Gastrocnemius medialis (tissue), 4 donors: ENCODE measurements around the gene CNIH4. TPM values are rescaled to one million over a fixed set of nuclear protein-coding genes. Genes with fewer than 3 reads are reported as not detected.

Source experiments
- ATAC-seq, 2 donors: fragments of 150-250 bp; one replicate each; pipeline ENCODE4 v1.9.1; 2016
- DNase-seq, 2 donors: peaks; one replicate each; pipeline ENCODE4 v3.0.0-alpha.2; 2019
- H3K27ac ChIP-seq, 4 donors: fragments of 200-600 bp; sonication (generic); 1 replicate in 1 of 4; 2 replicates in 3 of 4; pipeline ENCODE4 v1.5.1; 2016 to 2018; ENCODE audit warnings: mild to moderate bottlenecking in 2 of 4, moderate library complexity in 1 of 4
- H3K27me3 ChIP-seq, 3 donors: fragments of 200-600 bp; sonication (generic) in 2 of 3; 1 replicate in 1 of 3; 2 replicates in 2 of 3; pipeline versions ENCODE4 v1.5.1 to v1.6.0; 2016 to 2019; ENCODE audit warnings: mild to moderate bottlenecking in 1 of 3, moderate library complexity in 1 of 3
- H3K36me3 ChIP-seq, 2 donors: fragments of 200-600 bp; sonication (generic) in 1 of 2; one replicate each; pipeline ENCODE4 v1.5.1; 2017 to 2018
- H3K4me1 ChIP-seq, 2 donors: fragments of 200-600 bp; sonication (generic) in 1 of 2; one replicate each; pipeline ENCODE4 v1.5.1; 2016 to 2017; ENCODE audit warnings: mild to moderate bottlenecking in 2 of 2
- H3K4me3 ChIP-seq, 4 donors: fragments of 200-600 bp; sonication (generic) in 3 of 4; 1 replicate in 1 of 4; 2 replicates in 3 of 4; pipeline ENCODE4 v1.5.1; 2016 to 2019; ENCODE audit warnings: mild to moderate bottlenecking in 2 of 4
- H3K9me3 ChIP-seq, 3 donors: fragments of 200-600 bp; sonication (generic) in 2 of 3; 1 replicate in 1 of 3; 2 replicates in 2 of 3; pipeline ENCODE4 v1.5.1; 2016 to 2019
- POLR2A ChIP-seq, 2 donors: fragments of 450-650 bp; IDR thresholded peaks; one replicate each; pipeline ENCODE4 v1.6.1; 2017; ENCODE audit warnings: antibody characterized with exemption in 2 of 2, mild to moderate bottlenecking in 2 of 2, moderate library complexity in 2 of 2
- in situ Hi-C, 4 donors: fragments of 200-750 bp; cut with MboI; loops; one replicate each; pipeline versions ENCODE4 v1.15.0 to v1.8.0; 2017; ENCODE audit warnings: low sequenced_read_pairs in 4 of 4
- intact Hi-C: fragments of 100-400 bp; cut with DNase I; formaldehyde crosslinking; loops from one replicate; pipeline ENCODE4 v1.15.1; 2023; ENCODE audit warnings: low total_unique reads
- total RNA-seq, 4 donors: library from RNA; depleted of rRNA; stranded (reverse); fragments of >200 nt; gene quantifications; one replicate each; pipeline versions ENCODE4 v1.1.0 to v1.2.3, GENCODE V29; 2016
- TF ChIP-seq, protein P1 (sequence below), 5 experiments: fragments of 450-650 bp in 3 of 5; fragments of 200-600 bp in 2 of 5; sonication (generic) in 2 of 5; IDR thresholded peaks in 4 of 5; conservative IDR thresholded peaks in 1 of 5; 1 replicate in 4 of 5; 2 replicates in 1 of 5; pipeline ENCODE4 v1.5.1; 2016 to 2019; ENCODE audit warnings: antibody characterized with exemption in 5 of 5, mild to moderate bottlenecking in 3 of 5, moderate library complexity in 3 of 5

CNIH4 gene
- total RNA-seq, 4 donors from 2014 or later: 24.5 to 58.5 (median 39.1) TPM

DNA sequence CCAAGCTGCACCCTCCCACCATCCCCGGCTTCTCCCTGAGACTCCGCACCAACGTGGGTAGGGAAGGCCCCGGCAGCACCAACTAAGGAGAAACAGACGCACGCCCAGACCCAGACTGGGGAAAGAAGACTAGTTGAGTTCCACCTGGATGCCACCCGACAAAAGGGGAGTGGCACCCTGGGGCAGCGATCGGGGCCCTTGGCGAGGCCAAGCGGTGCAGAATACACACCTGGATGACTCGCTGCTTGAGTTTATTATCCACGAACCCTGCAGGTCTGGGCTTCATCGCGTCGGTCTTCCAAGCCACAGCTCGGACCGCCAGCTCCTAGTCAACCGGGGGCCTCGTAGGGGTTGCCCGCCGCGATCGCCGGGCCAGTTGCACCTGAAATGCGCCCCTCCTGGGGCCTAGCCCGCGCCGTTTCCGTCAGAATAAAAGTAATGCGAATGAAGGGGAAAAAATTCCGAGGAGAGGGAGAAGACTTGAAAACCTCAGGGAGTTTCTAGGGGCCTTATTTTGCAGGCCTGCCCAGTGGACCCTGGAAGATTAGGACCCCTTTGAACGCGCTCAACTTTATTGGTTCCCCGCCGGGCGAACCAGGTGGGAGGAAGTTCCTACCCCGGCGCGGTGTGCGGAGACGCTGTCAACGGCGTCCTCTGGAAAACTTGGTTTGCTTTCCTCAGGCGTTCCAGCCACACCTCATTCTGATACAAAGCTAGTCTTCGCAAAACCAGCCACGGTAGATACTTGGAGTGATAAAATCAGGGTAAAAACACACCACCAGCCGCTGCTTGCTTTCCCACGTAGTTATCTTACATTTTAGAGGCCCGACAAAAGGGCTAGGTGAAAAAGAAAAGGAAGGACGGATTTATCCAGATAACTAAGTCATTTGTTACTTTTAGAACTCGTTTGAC lies 26.6 kb upstream of the CNIH4 start, which contains the start of gene NVL:
Gene NVL, minus strand, starts transcription at position 331 of the 912 bp plus-strand sequence. Its CDS starts 45 bp downstream, at position 286.
- Histone ChIP-seq H3K27me3 (no peaks in the 10 kb centered on the region), H3K27ac (peak within 1 kb of the TSS; percentile 87 to 95 (median 91)), H3K9me3 (no peaks in the 10 kb centered on the region), H3K4me1 (peaks cover 17 to 19% of the 10 kb centered on the region in 2 donors), H3K36me3 (peaks cover 0 to 9% of the 10 kb centered on the region in 2 donors), H3K4me3 (peak within 1 kb of the TSS; percentile 87 to 96 (median 89))
- peak; percentile 50 to 53 for TF ChIP-seq POLR2A (IDR thresholded peaks at IDR 0.05)
- TF ChIP-seq, protein P1, sequence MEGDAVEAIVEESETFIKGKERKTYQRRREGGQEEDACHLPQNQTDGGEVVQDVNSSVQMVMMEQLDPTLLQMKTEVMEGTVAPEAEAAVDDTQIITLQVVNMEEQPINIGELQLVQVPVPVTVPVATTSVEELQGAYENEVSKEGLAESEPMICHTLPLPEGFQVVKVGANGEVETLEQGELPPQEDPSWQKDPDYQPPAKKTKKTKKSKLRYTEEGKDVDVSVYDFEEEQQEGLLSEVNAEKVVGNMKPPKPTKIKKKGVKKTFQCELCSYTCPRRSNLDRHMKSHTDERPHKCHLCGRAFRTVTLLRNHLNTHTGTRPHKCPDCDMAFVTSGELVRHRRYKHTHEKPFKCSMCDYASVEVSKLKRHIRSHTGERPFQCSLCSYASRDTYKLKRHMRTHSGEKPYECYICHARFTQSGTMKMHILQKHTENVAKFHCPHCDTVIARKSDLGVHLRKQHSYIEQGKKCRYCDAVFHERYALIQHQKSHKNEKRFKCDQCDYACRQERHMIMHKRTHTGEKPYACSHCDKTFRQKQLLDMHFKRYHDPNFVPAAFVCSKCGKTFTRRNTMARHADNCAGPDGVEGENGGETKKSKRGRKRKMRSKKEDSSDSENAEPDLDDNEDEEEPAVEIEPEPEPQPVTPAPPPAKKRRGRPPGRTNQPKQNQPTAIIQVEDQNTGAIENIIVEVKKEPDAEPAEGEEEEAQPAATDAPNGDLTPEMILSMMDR (IDR thresholded peaks at IDR 0.05 in 4 of 5, conservative IDR thresholded peaks at IDR 0.05 in 1 of 5): no peak
- peak; percentile 78 to 82 for DNase-seq
- intact Hi-C loops (loop anchor here (1.0 kb wide), 3 partner anchors 26 to 217 kb away; partner anchors contain the start of gene CNIH4), in situ Hi-C loops (loop anchor here (10.0 to 25.0 kb wide), 5 partner anchors 125 to 218 kb away; partner anchors contain the start of gene FBXO28 (in 4 of the 4))
- ATAC-seq: peak; percentile 96 to 97

DNA sequence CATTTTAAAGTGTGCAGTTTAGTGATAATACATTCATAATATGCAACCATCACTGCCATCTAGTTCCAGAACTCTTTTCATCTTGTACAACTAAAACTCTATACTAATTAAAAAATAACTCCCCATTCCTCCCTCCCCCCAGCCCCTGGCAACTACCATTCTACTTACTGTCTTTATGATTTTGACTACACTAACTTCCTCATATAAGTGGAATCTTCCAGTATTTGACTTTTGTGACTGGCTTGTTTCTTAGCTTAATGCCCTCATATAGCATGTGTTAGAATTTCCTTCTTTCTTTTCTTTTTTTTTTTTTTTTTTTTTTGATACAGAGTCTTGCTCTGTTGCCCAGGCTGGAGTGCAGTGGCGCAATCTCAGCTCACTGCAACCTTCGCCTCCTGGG lies 25.4 kb upstream of the CNIH4 start:
- Histone ChIP-seq H3K9me3 (no peaks in the 10 kb centered on the region), H3K36me3 (peaks cover 0 to 4% of the 10 kb centered on the region in 2 donors), H3K27ac (peak overlapping the region; percentile 87 to 95 (median 91)), H3K4me3 (peak overlapping the region in 1 of 4 donors; percentile 89), H3K4me1 (peaks cover 17 to 19% of the 10 kb centered on the region in 2 donors), H3K27me3 (no peaks in the 10 kb centered on the region)
- in situ Hi-C loops (loop anchor here in 3 of 4 donors (10.0 to 25.0 kb wide), 4 partner anchors 123 to 219 kb away; partner anchors contain the start of gene FBXO28 (in 2 of the 3)), intact Hi-C loops (no loop called here)
- DNase-seq (no peak), ATAC-seq (no peak)
- TF ChIP-seq, protein P1 (IDR thresholded peaks at IDR 0.05 in 4 of 5, conservative IDR thresholded peaks at IDR 0.05 in 1 of 5): no peak
- TF ChIP-seq POLR2A (IDR thresholded peaks at IDR 0.05): no peak

DNA sequence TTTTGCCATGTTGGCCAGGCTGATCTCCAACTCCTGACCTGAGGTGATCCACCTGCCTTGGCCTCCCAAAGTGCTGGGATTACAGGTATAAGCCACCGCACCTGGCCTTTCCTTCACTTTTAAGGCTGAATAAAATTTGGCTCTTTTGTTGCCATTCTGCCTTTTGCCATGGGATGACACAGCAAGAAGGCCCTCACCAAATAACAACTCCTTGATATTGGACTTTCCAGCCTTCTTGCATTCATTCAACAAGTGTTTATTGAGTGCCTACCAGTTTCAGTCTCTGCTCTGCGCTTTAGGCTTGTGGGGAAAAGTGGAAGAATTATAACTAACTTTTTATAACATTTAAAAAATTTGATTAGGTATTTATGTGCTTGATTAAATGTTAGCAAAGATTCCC lies 24.9 kb upstream of the CNIH4 start:
- ATAC-seq (no peak), DNase-seq (no peak)
- H3K36me3 ChIP-seq: peaks cover 0 to 4% of the 10 kb centered on the region in 2 donors
- H3K4me3 ChIP-seq: no peak overlapping the region
- no peaks in the 10 kb centered on the region for H3K27me3 ChIP-seq
- H3K4me1 ChIP-seq: peaks cover 17 to 19% of the 10 kb centered on the region in 2 donors
- no peaks in the 10 kb centered on the region for H3K9me3 ChIP-seq
- in situ Hi-C loops: loop anchor here in 3 of 4 donors (10.0 to 25.0 kb wide), 4 partner anchors 123 to 220 kb away; partner anchors contain the start of gene FBXO28 (in 2 of the 3)
- TF ChIP-seq POLR2A (IDR thresholded peaks at IDR 0.05): no peak
- TF ChIP-seq, protein P1 (IDR thresholded peaks at IDR 0.05 in 4 of 5, conservative IDR thresholded peaks at IDR 0.05 in 1 of 5): no peak
- no peak overlapping the region for H3K27ac ChIP-seq
- intact Hi-C loops: no loop called here

DNA sequence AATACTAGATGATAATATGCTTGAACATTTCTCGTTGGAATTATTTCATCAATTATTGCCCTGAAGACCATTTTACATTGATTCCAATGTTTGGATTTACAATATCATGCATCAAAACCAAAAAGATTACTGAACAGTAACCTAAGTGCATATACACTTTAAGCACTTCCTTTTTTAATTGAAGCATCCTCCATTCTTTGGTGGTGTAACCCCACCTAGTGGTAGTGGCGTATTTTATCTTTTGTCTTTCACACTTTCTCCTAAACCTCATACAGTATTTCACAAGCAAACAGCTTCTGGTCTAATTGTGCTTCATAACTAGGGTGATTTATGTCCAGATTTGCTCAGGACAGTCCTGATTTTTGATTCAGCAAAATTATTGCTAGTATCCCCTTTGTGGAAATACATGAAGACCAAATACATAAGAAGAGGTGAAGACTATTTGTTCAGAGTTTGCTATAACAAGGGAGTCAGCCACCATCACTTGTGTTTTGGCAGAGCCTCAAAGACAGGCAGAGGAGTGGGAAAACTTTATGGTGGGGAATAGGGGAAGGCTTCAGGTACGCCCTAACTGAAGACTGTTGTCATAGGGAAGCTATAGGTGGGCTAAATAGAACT lies 23.3 kb upstream of the CNIH4 start:
- Histone ChIP-seq H3K9me3 (no peaks in the 10 kb centered on the region), H3K4me3 (no peak overlapping the region), H3K4me1 (peaks cover 14 to 17% of the 10 kb centered on the region in 2 donors), H3K27me3 (no peaks in the 10 kb centered on the region), H3K27ac (no peak overlapping the region), H3K36me3 (no peaks in the 10 kb centered on the region)
- ATAC-seq (no peak), DNase-seq (no peak)
- intact Hi-C loops (no loop called here), in situ Hi-C loops (loop anchor here in 3 of 4 donors (10.0 to 25.0 kb wide), 4 partner anchors 121 to 221 kb away; partner anchors contain the start of gene FBXO28 (in 2 of the 3))
- TF ChIP-seq, protein P1 (IDR thresholded peaks at IDR 0.05 in 4 of 5, conservative IDR thresholded peaks at IDR 0.05 in 1 of 5): peak; percentile 20 to 60 (median 51)
- TF ChIP-seq POLR2A (IDR thresholded peaks at IDR 0.05): no peak
